ENCODE measurements around the gene PRG3.
A peak's percentile ranks its signal among the peaks of the same experiment; 100 is the strongest.

Gene PRG3, protein sequence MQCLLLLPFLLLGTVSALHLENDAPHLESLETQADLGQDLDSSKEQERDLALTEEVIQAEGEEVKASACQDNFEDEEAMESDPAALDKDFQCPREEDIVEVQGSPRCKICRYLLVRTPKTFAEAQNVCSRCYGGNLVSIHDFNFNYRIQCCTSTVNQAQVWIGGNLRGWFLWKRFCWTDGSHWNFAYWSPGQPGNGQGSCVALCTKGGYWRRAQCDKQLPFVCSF

DNA sequence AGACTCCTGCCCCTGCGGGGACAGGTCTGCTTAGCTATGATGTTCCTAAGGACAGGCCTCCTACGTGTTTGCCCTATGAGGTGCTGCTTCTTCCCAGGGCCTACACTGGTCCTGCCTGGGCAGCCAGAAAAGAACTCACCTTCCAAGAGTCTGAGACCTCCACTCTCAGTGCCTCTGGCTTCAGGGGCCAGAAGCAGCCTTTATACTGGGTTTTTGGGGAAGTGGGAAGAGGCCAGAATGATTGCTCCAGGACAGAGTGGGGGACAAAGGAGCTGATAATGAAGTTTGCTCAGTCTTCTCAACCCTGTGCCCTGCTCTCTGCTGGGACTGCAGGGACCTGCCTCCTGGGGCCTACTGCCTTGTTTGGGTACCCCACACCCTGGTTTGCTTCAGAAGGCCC is at the start of gene PRG3:
TSS of gene PRG3 (minus strand) at position 176 of the 400 bp plus-strand sequence. CDS start 442 bp downstream, outside the sequence.
- Histone ChIP-seq H3K27ac (no peak within 1 kb of the TSS), H3K36me3 (no peaks in the 10 kb centered on the region), H3K4me3 (no peak within 1 kb of the TSS), H3K9me3 (no peaks in the 10 kb centered on the region), H3K27me3 (peaks cover 0 to 29% of the 10 kb centered on the region in 2 donors), H3K4me1 (no peaks in the 10 kb centered on the region)
- TF ChIP-seq, protein P1, sequence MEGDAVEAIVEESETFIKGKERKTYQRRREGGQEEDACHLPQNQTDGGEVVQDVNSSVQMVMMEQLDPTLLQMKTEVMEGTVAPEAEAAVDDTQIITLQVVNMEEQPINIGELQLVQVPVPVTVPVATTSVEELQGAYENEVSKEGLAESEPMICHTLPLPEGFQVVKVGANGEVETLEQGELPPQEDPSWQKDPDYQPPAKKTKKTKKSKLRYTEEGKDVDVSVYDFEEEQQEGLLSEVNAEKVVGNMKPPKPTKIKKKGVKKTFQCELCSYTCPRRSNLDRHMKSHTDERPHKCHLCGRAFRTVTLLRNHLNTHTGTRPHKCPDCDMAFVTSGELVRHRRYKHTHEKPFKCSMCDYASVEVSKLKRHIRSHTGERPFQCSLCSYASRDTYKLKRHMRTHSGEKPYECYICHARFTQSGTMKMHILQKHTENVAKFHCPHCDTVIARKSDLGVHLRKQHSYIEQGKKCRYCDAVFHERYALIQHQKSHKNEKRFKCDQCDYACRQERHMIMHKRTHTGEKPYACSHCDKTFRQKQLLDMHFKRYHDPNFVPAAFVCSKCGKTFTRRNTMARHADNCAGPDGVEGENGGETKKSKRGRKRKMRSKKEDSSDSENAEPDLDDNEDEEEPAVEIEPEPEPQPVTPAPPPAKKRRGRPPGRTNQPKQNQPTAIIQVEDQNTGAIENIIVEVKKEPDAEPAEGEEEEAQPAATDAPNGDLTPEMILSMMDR (IDR thresholded peaks at IDR 0.05): no peak
- intact Hi-C loops (cut with DNase I; ENCODE audit: low total_unique reads): no loop called here
- DNase-seq: no peak

DNA sequence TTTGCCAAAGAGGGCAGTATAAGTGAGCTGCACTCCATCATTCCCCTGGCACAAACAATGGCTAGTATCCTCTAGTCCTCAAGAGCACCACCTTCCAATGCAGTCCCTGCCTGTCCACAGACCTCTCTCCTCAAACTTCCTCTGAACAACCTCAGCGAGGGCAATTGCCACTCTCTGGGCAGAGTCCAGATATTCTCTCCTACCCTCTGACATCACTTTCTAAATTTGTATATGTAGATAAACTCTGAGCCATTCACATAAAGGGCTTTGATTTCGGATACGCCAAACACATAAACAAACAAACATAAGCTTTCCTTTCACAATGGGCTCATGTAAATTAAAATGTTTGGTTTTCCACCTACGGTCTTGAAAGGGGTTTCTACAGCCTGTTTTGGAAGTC is 49.0 kb upstream of the PRG3 start:
- no peaks in the 10 kb centered on the region for H3K27me3 ChIP-seq
- H3K27ac ChIP-seq: no peak overlapping the region
- TF ChIP-seq, protein P1 (IDR thresholded peaks at IDR 0.05): no peak
- no peak for DNase-seq
- intact Hi-C loops (cut with DNase I; ENCODE audit: low total_unique reads): loop anchor here (10.0 kb wide), 1 partner anchor 85 kb away; no protein-coding TSS in a partner anchor
- H3K4me1 ChIP-seq: peaks cover 0 to 45% (median 31%) of the 10 kb centered on the region in 4 donors
- H3K9me3 ChIP-seq: no peaks in the 10 kb centered on the region
- H3K4me3 ChIP-seq: no peak overlapping the region
- H3K36me3 ChIP-seq: no peaks in the 10 kb centered on the region

DNA sequence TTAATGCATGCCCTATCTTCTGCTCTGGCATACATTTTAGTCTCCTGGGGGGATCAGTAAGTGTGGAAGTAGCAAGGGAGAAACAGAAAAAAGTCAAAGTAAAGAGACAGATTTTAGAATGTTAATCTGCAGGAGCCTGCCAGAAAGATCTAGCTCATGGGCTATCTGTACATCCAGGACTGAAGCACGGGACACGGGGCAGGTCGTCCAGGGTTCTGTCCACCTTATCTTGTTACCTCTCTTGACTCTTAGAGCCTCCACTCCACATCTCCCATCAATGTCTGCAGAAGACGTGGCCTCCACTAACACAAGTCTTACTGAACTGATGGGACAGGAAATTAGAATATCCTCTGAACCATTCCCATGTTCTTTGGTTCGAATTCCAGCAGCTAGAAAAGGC is 47.7 kb upstream of the PRG3 start:
- peak overlapping the region; percentile 87 to 90 for H3K27ac ChIP-seq
- intact Hi-C loops (cut with DNase I; ENCODE audit: low total_unique reads): no loop called here
- peaks cover 0 to 49% (median 43%) of the 10 kb centered on the region in 4 donors for H3K4me1 ChIP-seq
- H3K36me3 ChIP-seq: peaks cover 0 to 7% (median 7%) of the 10 kb centered on the region in 3 donors
- no peaks in the 10 kb centered on the region for H3K27me3 ChIP-seq
- H3K4me3 ChIP-seq: no peak overlapping the region
- DNase-seq: no peak
- no peaks in the 10 kb centered on the region for H3K9me3 ChIP-seq
- TF ChIP-seq, protein P1 (IDR thresholded peaks at IDR 0.05): no peak

DNA sequence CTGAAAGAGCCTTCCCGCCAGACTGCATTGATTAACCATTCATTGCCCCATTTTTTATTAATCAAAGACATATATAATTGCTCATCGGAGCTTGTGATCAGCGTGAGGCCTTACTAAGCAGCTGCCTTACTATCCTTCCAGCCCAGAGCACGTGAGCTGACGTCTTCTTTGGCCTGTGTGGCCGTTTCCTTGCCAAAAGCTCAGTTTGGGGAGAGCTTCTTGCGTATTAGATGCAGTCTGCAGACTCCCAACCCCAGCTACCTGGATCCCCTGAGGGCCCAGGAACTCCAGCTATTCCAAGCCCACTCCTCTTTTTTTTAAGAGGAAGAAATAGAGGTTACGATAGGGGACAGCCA is 46.8 kb upstream of the PRG3 start:
- peak overlapping the region; percentile 53 to 57 for H3K4me3 ChIP-seq
- H3K36me3 ChIP-seq: peaks cover 0 to 17% (median 16%) of the 10 kb centered on the region in 3 donors
- peak overlapping the region; percentile 87 to 90 for H3K27ac ChIP-seq
- H3K9me3 ChIP-seq: no peaks in the 10 kb centered on the region
- no peaks in the 10 kb centered on the region for H3K27me3 ChIP-seq
- peaks cover 0 to 51% (median 44%) of the 10 kb centered on the region in 4 donors for H3K4me1 ChIP-seq
- TF ChIP-seq, protein P1 (IDR thresholded peaks at IDR 0.05): no peak
- DNase-seq: peak; percentile 92 to 93
- intact Hi-C loops (cut with DNase I; ENCODE audit: low total_unique reads): no loop called here

DNA sequence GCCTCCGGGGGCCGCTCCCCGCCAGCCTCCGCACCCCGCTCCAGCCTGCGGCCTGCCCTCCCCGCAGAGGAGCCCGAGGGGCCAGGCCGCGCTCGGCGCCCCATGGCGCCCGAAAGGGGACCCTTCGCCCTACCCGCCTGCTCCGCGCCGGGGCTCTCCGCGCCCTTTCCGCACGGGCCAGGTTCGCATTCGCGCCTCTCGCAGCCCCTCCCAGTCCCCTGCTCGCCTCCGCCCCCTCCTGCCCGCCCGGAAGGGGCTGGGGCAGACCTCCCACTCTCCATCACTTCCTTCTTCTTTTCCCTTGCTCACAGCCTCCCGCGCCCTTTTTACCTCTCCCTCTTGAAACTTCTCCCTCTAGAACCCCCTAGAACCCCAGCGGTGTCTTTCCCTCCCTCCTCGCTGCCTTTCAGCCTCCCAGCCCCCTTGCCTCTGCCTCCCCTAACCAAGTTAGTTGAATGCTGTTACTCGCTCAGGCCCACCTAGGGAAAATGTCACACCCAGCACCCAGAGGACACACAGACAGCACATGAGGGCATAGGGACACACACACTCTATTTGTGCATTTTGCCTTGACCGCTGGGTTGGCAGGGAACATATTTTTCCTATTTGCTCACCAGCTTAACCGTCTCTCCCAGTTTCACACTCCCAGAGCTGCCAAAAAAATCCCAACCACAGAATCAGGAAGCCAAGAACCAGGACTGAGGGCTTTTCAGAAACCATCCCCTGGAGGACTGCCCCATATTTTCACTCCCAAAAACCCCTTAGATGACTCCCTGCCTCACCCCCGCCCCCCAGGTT is 46.2 kb upstream of the PRG3 start, which contains the start of gene SLC43A3:
TSS of gene SLC43A3 (minus strand) at position 193 of the 798 bp plus-strand sequence. CDS start 949 bp downstream, outside the sequence.
- H3K27me3 ChIP-seq: no peaks in the 10 kb centered on the region
- H3K36me3 ChIP-seq: peaks cover 0 to 22% (median 21%) of the 10 kb centered on the region in 3 donors
- DNase-seq: peak; percentile 85 to 91
- peak within 1 kb of the TSS; percentile 53 to 57 for H3K4me3 ChIP-seq
- H3K4me1 ChIP-seq: peaks cover 0 to 51% (median 44%) of the 10 kb centered on the region in 4 donors
- peak within 1 kb of the TSS; percentile 87 to 90 for H3K27ac ChIP-seq
- TF ChIP-seq, protein P1 (IDR thresholded peaks at IDR 0.05): no peak
- intact Hi-C loops (cut with DNase I; ENCODE audit: low total_unique reads): no loop called here
- H3K9me3 ChIP-seq: no peaks in the 10 kb centered on the region
